K562 (cell line): ENCODE results near the gene APPL2. TPM values are rescaled to one million over a fixed set of nuclear protein-coding genes. Genes with fewer than 3 reads are reported as not detected.

ENCODE experiments used
- ATF6 ChIP-seq: sonication (generic); formaldehyde crosslinking; IDR thresholded peaks from 2 replicates; pipeline ENCODE4 v1.4.0; 2020; ENCODE audit warnings: mild to moderate bottlenecking, missing genetic modification reagents
- BCL6 ChIP-seq: fragments of 250-450 bp; sonication (Bioruptor Pico); IDR thresholded peaks from 2 replicates; pipeline ENCODE4 v1.4.0; 2020
- CBX2 ChIP-seq: fragments of 200-600 bp; sonication (generic); IDR thresholded peaks from one replicate; pipeline ENCODE4 v1.6.1; 2012; ENCODE audit warnings: mild to moderate bottlenecking, low read length, inconsistent platforms; ENCODE audit not compliant: insufficient read depth, poor library complexity, severe bottlenecking
- DACH1 ChIP-seq: fragments of 450-650 bp; IDR thresholded peaks from 2 replicates; pipeline ENCODE4 v1.6.1; 2018; ENCODE audit not compliant: partially characterized antibody
- HNRNPUL1 ChIP-seq: fragments of 200-400 bp; formaldehyde crosslinking; IDR thresholded peaks from 2 replicates; pipeline ENCODE4 v1.6.1; 2017; ENCODE audit warnings: low read length
- KLF13 ChIP-seq: fragments of 450-650 bp; IDR thresholded peaks from 2 replicates; pipeline ENCODE4 v1.6.1; 2016; ENCODE audit warnings: missing genetic modification characterization, low read depth, mild to moderate bottlenecking, missing compliant biosample characterization, moderate library complexity, borderline replicate concordance
- NELFE ChIP-seq: IDR thresholded peaks from 2 replicates; pipeline ENCODE4 v1.6.1; 2011; ENCODE audit warnings: mild to moderate bottlenecking; ENCODE audit not compliant: insufficient read depth, insufficient read length
- NFIC ChIP-seq: fragments of 450-650 bp; IDR thresholded peaks from 2 replicates; pipeline ENCODE4 v1.6.1; 2017; ENCODE audit warnings: mild to moderate bottlenecking, inconsistent platforms
- POLR2H ChIP-seq: IDR thresholded peaks from 2 replicates; pipeline ENCODE4 v1.6.1; 2016; ENCODE audit warnings: missing genetic modification characterization, low read depth, mild to moderate bottlenecking, control low read depth, missing compliant biosample characterization, moderate library complexity
- SIN3A ChIP-seq, 2 experiments: fragments of 150-350 bp in 1 of 2; IDR thresholded peaks; 2 replicates each; pipeline ENCODE4 v1.6.1; 2011 to 2016; ENCODE audit warnings: borderline replicate concordance in 2 of 2, low read depth in 2 of 2, low read length in 2 of 2, mild to moderate bottlenecking in 2 of 2, moderate library complexity in 2 of 2; ENCODE audit not compliant: control insufficient read depth in 1 of 2
- SMARCE1 ChIP-seq: fragments of 450-650 bp; IDR thresholded peaks from 2 replicates; pipeline ENCODE4 v1.7.1; 2016; ENCODE audit warnings: mild to moderate bottlenecking
- TAL1 ChIP-seq: fragments of 450-650 bp; IDR thresholded peaks from 2 replicates; pipeline ENCODE4 v1.6.1; 2016; ENCODE audit warnings: mild to moderate bottlenecking
- ZNF408 ChIP-seq: fragments of 250-450 bp; sonication (Bioruptor Pico); IDR thresholded peaks from 2 replicates; pipeline ENCODE4 v1.4.0; 2020; ENCODE audit warnings: low read depth, mild to moderate bottlenecking, moderate library complexity
- ZNF830 ChIP-seq: fragments of 250-450 bp; sonication (Bioruptor Pico); IDR thresholded peaks from 2 replicates; pipeline ENCODE4 v1.5.0; 2021; ENCODE audit warnings: mild to moderate bottlenecking
- polyA plus RNA-seq, 8 experiments: library from polyadenylated mRNA; depleted of rRNA in 4 of 8; stranded (reverse) in 5 of 8; unstranded in 3 of 8; fragments of >200 nt; fragmentation: Nextera tagmentation in 2 of 8; fragmentation: Illumina TruSeq in 1 of 8; extraction: Ambion mirVana in 2 of 8; extraction: Trizol in 1 of 8; gene quantifications; 2 replicates each; pipeline versions ENCODE4 v1.2.1 to v1.2.3, GENCODE V29; 2011 to 2014; ENCODE audit warnings: inconsistent platforms in 1 of 8, missing spikeins in 1 of 8
- total RNA-seq, 7 experiments: library from RNA; depleted of rRNA in 6 of 7; stranded (reverse); fragments of >200 nt in 6 of 7; fragmentation: Illumina TruSeq in 2 of 7; extraction: Trizol in 2 of 7; gene quantifications; 2 replicates each; pipeline versions ENCODE4 v1.2.1 to v1.2.3, GENCODE V29; 2011 to 2021; ENCODE audit warnings: low replicate concordance in 1 of 7
- TF ChIP-seq, protein P1 (sequence below): fragments of 450-650 bp; IDR thresholded peaks from 2 replicates; pipeline ENCODE4 v1.6.1; 2016; ENCODE audit warnings: missing biosample characterization, missing genetic modification characterization
- TF ChIP-seq, protein P2 (sequence below): sonication (generic); formaldehyde crosslinking; IDR thresholded peaks from 2 replicates; pipeline ENCODE4 v1.8.0; 2023; ENCODE audit warnings: mild to moderate bottlenecking, missing genetic modification reagents
- TF ChIP-seq, protein P3 (sequence below), 3 experiments: IDR thresholded peaks in 2 of 3; conservative IDR thresholded peaks in 1 of 3; 2 replicates each; pipeline ENCODE4 v1.5.1; 2011 to 2012; ENCODE audit warnings: low read length in 3 of 3, mild to moderate bottlenecking in 3 of 3, control low read depth in 2 of 3, improper control_type of control experiment in 1 of 3, inconsistent platforms in 1 of 3, low read depth in 1 of 3, mixed read lengths in 1 of 3, moderate library complexity in 1 of 3; ENCODE audit not compliant: insufficient read depth in 2 of 3
- TF ChIP-seq, protein P4 (sequence below): sonication (generic); formaldehyde crosslinking; IDR thresholded peaks from 2 replicates; pipeline ENCODE4 v1.8.1; 2023; ENCODE audit warnings: mild to moderate bottlenecking, missing genetic modification reagents

The APPL2 gene
- total and polyA plus RNA-seq, 9 of the 15 experiments (the other 6 are each of a cell fraction or from before 2014, with no cell fraction given) = 2.1 to 14.4 (median 8.2) TPM

- TF ChIP-seq ATF6 (CRISPR knock-in tag) = no peak
- TF ChIP-seq NFIC = no peak
- no peak for TF ChIP-seq ZNF830 (CRISPR knock-in tag)
- peak; percentile 60 for TF ChIP-seq POLR2H
- TF ChIP-seq ZNF408 = no peak
- TF ChIP-seq, protein P1, sequence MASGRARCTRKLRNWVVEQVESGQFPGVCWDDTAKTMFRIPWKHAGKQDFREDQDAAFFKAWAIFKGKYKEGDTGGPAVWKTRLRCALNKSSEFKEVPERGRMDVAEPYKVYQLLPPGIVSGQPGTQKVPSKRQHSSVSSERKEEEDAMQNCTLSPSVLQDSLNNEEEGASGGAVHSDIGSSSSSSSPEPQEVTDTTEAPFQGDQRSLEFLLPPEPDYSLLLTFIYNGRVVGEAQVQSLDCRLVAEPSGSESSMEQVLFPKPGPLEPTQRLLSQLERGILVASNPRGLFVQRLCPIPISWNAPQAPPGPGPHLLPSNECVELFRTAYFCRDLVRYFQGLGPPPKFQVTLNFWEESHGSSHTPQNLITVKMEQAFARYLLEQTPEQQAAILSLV (tag) = no peak
- TF ChIP-seq BCL6 (CRISPR knock-in tag) = no peak
- no peak for TF ChIP-seq TAL1
- TF ChIP-seq, protein P2, sequence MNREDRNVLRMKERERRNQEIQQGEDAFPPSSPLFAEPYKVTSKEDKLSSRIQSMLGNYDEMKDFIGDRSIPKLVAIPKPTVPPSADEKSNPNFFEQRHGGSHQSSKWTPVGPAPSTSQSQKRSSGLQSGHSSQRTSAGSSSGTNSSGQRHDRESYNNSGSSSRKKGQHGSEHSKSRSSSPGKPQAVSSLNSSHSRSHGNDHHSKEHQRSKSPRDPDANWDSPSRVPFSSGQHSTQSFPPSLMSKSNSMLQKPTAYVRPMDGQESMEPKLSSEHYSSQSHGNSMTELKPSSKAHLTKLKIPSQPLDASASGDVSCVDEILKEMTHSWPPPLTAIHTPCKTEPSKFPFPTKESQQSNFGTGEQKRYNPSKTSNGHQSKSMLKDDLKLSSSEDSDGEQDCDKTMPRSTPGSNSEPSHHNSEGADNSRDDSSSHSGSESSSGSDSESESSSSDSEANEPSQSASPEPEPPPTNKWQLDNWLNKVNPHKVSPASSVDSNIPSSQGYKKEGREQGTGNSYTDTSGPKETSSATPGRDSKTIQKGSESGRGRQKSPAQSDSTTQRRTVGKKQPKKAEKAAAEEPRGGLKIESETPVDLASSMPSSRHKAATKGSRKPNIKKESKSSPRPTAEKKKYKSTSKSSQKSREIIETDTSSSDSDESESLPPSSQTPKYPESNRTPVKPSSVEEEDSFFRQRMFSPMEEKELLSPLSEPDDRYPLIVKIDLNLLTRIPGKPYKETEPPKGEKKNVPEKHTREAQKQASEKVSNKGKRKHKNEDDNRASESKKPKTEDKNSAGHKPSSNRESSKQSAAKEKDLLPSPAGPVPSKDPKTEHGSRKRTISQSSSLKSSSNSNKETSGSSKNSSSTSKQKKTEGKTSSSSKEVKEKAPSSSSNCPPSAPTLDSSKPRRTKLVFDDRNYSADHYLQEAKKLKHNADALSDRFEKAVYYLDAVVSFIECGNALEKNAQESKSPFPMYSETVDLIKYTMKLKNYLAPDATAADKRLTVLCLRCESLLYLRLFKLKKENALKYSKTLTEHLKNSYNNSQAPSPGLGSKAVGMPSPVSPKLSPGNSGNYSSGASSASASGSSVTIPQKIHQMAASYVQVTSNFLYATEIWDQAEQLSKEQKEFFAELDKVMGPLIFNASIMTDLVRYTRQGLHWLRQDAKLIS = no peak
- TF ChIP-seq KLF13 (tag) = no peak
- TF ChIP-seq DACH1 = no peak
- TF ChIP-seq, protein P3, sequence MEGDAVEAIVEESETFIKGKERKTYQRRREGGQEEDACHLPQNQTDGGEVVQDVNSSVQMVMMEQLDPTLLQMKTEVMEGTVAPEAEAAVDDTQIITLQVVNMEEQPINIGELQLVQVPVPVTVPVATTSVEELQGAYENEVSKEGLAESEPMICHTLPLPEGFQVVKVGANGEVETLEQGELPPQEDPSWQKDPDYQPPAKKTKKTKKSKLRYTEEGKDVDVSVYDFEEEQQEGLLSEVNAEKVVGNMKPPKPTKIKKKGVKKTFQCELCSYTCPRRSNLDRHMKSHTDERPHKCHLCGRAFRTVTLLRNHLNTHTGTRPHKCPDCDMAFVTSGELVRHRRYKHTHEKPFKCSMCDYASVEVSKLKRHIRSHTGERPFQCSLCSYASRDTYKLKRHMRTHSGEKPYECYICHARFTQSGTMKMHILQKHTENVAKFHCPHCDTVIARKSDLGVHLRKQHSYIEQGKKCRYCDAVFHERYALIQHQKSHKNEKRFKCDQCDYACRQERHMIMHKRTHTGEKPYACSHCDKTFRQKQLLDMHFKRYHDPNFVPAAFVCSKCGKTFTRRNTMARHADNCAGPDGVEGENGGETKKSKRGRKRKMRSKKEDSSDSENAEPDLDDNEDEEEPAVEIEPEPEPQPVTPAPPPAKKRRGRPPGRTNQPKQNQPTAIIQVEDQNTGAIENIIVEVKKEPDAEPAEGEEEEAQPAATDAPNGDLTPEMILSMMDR (IDR thresholded peaks at IDR 0.05 in 2 of 3, conservative IDR thresholded peaks at IDR 0.05 in 1 of 3; ENCODE audit: insufficient read depth in 2 of 3, low read depth in 1 of 3, low read length in 3 of 3) = peak; percentile 31 to 71 (median 45); a peak in 4 of 6 replicates
- TF ChIP-seq, protein P4, sequence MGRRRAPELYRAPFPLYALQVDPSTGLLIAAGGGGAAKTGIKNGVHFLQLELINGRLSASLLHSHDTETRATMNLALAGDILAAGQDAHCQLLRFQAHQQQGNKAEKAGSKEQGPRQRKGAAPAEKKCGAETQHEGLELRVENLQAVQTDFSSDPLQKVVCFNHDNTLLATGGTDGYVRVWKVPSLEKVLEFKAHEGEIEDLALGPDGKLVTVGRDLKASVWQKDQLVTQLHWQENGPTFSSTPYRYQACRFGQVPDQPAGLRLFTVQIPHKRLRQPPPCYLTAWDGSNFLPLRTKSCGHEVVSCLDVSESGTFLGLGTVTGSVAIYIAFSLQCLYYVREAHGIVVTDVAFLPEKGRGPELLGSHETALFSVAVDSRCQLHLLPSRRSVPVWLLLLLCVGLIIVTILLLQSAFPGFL = no peak
- TF ChIP-seq CBX2 = no peak
- TF ChIP-seq HNRNPUL1 = no peak
- no peak for TF ChIP-seq SIN3A (IDR thresholded peaks at IDR 0.05; ENCODE audit: borderline replicate concordance in 2 of 2, control insufficient read depth in 1 of 2, low read depth in 2 of 2, low read length in 2 of 2)
- TF ChIP-seq SMARCE1 = no peak
- TF ChIP-seq NELFE = no peak
These were observed at the start of gene APPL2 (continued) for GRCh38 chr12:105235732-105236476.
